Bronchial epithelial cell (primary cell): Measurements from ENCODE around the gene RAB21. TPM values are rescaled to one million over a fixed set of nuclear protein-coding genes. Genes with fewer than 3 reads are reported as not detected.

ENCODE experiments used
- DNase-seq: peaks from one replicate; pipeline ENCODE4 v3.0.0-alpha.2; 2010; ENCODE audit warnings: low read depth
- FAIRE-seq: peaks from 2 replicates; lab custom pipeline; 2011; peaks lifted over from hg19 to GRCh38; lab: Jason Lieb, UNC
- H3K27me3 ChIP-seq: 2 replicates; pipeline ENCODE4 v1.5.1; 2011; ENCODE audit warnings: low read length; ENCODE audit not compliant: control insufficient read depth, insufficient read depth
- H3K36me3 ChIP-seq: 2 replicates; pipeline ENCODE4 v1.5.1; 2011; ENCODE audit warnings: low read length; ENCODE audit not compliant: control insufficient read depth, insufficient read depth
- H3K4me3 ChIP-seq: 2 replicates; pipeline ENCODE4 v1.5.1; 2011; ENCODE audit warnings: mild to moderate bottlenecking, low read depth, low read length, control low read depth
- CTCF ChIP-seq: IDR thresholded peaks from 2 replicates; pipeline ENCODE4 v1.5.1; 2011; ENCODE audit warnings: mild to moderate bottlenecking, moderate library complexity, low read length, control low read depth, inconsistent platforms; ENCODE audit not compliant: insufficient read depth, severe bottlenecking
- total RNA-seq: library from RNA; depleted of rRNA; stranded (reverse); fragments of >200 nt; gene quantifications from 2 replicates; pipeline ENCODE4 v1.2.1, GENCODE V29; 2014

The RAB21 gene
- total RNA-seq, 1 donor from 2014 or later: 27.9 TPM

DNA sequence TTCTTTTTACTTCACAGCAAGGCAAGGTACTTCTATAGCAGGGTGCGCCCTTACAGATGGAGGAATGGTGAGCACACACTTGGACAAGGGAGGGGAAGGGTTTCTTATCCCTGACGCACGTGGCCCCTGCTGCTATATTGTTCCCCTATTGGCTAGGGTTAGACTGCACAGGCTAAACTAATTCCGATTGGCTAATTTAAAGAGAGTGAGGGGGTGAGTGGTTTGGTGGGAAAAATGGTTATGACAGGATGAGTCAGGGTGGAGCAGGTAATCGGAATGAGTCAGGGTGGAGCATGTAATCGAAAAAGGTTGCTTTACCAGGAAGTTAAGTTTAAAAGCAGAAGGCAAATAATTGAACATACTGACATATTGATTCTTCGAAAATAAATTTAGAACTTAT lies 23.7 kb upstream of the RAB21 start:
- Histone ChIP-seq H3K36me3 (no peaks in the 10 kb centered on the region), H3K4me3 (no peak overlapping the region), H3K27me3 (no peaks in the 10 kb centered on the region)
- no peak for TF ChIP-seq CTCF
- DNase-seq (no peak), FAIRE-seq (no peak)

DNA sequence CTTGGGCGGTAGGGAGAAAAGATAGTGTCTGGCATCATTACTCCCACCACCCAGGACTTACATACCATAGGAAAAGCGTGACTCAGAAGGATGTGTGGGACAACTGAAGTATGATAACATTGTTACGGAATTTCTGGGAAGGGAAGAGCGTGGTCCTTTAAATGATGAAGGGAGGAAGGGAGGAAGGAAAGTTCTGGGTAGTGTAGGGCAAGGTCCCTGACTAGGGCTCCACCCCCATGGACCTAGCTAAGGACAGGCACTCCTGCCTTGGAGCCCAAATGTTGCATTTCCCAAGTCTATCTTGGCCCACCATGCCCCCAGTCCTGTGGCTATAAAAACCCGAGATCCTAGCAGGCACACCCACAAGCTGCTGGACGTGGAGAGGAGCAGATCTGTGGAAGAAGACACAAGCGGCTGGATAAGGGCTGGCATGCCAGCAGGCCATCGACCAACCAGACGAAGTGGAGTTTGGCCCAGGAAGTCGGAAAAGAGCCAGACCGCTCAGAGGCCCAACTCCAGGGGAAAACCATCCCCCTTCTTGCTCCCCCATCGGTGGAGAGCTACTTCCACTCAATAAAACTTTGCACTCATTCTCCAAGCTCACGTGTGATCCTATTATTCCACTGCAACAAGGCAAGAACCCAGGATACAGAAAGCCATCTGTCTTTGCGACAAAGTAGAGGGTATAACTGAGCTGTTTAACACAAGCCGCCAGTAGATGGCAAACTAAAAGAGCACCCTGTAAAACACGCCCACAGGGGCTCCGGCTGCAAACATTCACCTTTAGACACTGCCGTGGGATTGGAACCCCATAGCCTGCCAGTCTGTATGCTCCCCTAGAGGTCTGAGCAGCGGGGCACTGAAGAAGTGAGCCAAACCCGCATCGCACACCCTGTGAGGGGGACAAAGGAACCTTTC lies 23.0 kb upstream of the RAB21 start:
- no peak for FAIRE-seq

GRCh38 chr12:71732357-71732712 lies 22.3 kb upstream of the RAB21 start:
- TF ChIP-seq CTCF: no peak
- DNase-seq (no peak), FAIRE-seq (no peak)
- Histone ChIP-seq H3K27me3 (no peaks in the 10 kb centered on the region), H3K4me3 (no peak overlapping the region), H3K36me3 (no peaks in the 10 kb centered on the region)

More for the DNA sequence above, 23.0 kb upstream of the RAB21 start:
- Histone ChIP-seq H3K27me3 (no peaks in the 10 kb centered on the region), H3K4me3 (no peak overlapping the region), H3K36me3 (no peaks in the 10 kb centered on the region)
- no peak for DNase-seq
- TF ChIP-seq CTCF: no peak

DNA sequence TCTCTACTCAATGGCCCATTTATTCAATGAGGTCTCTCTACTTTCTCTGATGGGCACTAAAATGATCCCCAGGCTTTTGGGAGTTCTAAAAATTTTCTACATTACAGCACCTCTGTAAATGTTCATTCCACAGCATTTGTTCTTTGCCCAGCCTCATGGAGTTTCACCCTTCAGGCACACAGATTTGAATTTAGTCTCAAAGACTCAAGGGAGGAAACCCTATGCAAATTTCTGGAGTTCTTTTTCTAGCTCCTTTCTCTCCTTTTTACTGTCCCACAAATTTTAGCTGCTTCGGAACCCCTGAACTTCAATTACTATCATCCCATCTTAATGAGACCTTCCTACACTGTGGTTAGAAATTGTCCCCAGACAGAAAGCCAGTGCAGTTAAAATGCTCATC lies 17.5 kb upstream of the RAB21 start:
- Histone ChIP-seq H3K27me3 (no peaks in the 10 kb centered on the region), H3K4me3 (no peak overlapping the region), H3K36me3 (no peaks in the 10 kb centered on the region)
- no peak for TF ChIP-seq CTCF
- DNase-seq (no peak), FAIRE-seq (no peak)

GRCh38 chr12:71742998-71743397 lies 11.7 kb upstream of the RAB21 start:
- Histone ChIP-seq H3K36me3 (no peaks in the 10 kb centered on the region), H3K4me3 (no peak overlapping the region), H3K27me3 (no peaks in the 10 kb centered on the region)
- no peak for TF ChIP-seq CTCF
- FAIRE-seq (no peak), DNase-seq (no peak)
